ENCODE measurements around the gene PEMT. TPM values are rescaled to one million over a fixed set of nuclear protein-coding genes. Genes with fewer than 3 reads are reported as not detected.
A peak's percentile ranks its signal among the peaks of the same experiment; 100 is the strongest.

PEMT gene
- total and polyA plus RNA-seq, 9 of the 15 experiments (the other 6 are each of a cell fraction or from before 2014, with no cell fraction given) = 1.4 to 36.4 (median 13.6) TPM

GRCh38 chr17:17538417-17539391, 52.8 kb downstream of the PEMT start (continued):
- no peak for TF ChIP-seq NEUROD1 (IDR thresholded peaks at IDR 0.05; ENCODE audit: borderline replicate concordance, low read depth, low read length, partially characterized antibody)
- TF ChIP-seq ZNF778 (CRISPR knock-in tag; IDR thresholded peaks at IDR 0.05) = no peak
- no peak for TF ChIP-seq ATF2 (CRISPR knock-in tag; IDR thresholded peaks at IDR 0.05)
- peak; percentile 93 for TF ChIP-seq C11orf30 (IDR thresholded peaks at IDR 0.05; ENCODE audit: low read depth)
- TF ChIP-seq CHAMP1 (IDR thresholded peaks at IDR 0.05) = no peak
- TF ChIP-seq COPS2 (conservative IDR thresholded peaks at IDR 0.05) = no peak
- peak; percentile 7; the same call in 1 of the 2 replicates for TF ChIP-seq PKNOX1 (IDR thresholded peaks at IDR 0.05)
- TF ChIP-seq ZNF512 (tag; IDR thresholded peaks at IDR 0.05) = no peak
- TF ChIP-seq BACH1 (tag; IDR thresholded peaks at IDR 0.05) = peak; percentile 28; the same call in 1 of the 2 replicates
- TF ChIP-seq RAD51 (IDR thresholded peaks at IDR 0.05; ENCODE audit: borderline replicate concordance, low read depth) = no peak
- TF ChIP-seq ILF3 (IDR thresholded peaks at IDR 0.05; ENCODE audit: borderline replicate concordance) = no peak
- TF ChIP-seq NUFIP1 (IDR thresholded peaks at IDR 0.05; ENCODE audit: partially characterized antibody) = no peak
- TF ChIP-seq MAFF (IDR thresholded peaks at IDR 0.05; ENCODE audit: low read length) = peak; percentile 86
- TF ChIP-seq NR4A1 (CRISPR knock-in tag; IDR thresholded peaks at IDR 0.05) = no peak
- no peak for TF ChIP-seq NR4A1 (tag; IDR thresholded peaks at IDR 0.05)
- TF ChIP-seq ZNF124 (CRISPR knock-in tag; IDR thresholded peaks at IDR 0.05) = no peak
- no peak for TF ChIP-seq NCOA1 (IDR thresholded peaks at IDR 0.05; ENCODE audit: low read depth)
- no peak for TF ChIP-seq VEZF1 (CRISPR knock-in tag; IDR thresholded peaks at IDR 0.05)
- 0 out of 2 replicates have a peak, but pooled peaks have one; percentile 25 for TF ChIP-seq DPF2 (IDR thresholded peaks at IDR 0.05)
- TF ChIP-seq HNRNPLL (IDR thresholded peaks at IDR 0.05; ENCODE audit: low read depth, low read length, poor library complexity, severe bottlenecking) = no peak

Measured in K562 (cell line).